Measurements from ENCODE around the gene MSL1.

Gene MSL1

GRCh38 chr17:40087049-40087794 is 34.5 kb upstream of the MSL1 start:
- no peaks in the 10 kb centered on the region for H3K9me3 ChIP-seq (ENCODE audit: control insufficient read depth, insufficient read depth, low read length)
- H3K36me3 ChIP-seq (ENCODE audit: insufficient read depth, low read length), result no peaks in the 10 kb centered on the region

GRCh38 chr17:40087903-40088718 is 33.7 kb upstream of the MSL1 start:
- no peak overlapping the region; the same call in 1 of the 2 replicates for H3K9ac ChIP-seq (ENCODE audit: low read depth, low read length)
- no peaks in the 10 kb centered on the region for H3K36me3 ChIP-seq (ENCODE audit: insufficient read depth, low read length)
- H3K9me3 ChIP-seq (ENCODE audit: control insufficient read depth, insufficient read depth, low read length), result no peaks in the 10 kb centered on the region
- peaks cover 21% of the 10 kb centered on the region; the same call in 1 of the 2 replicates for H3K4me1 ChIP-seq (ENCODE audit: insufficient read depth, low read length)

More at GRCh38 chr17:40087049-40087794, 34.5 kb upstream of the MSL1 start:
- H3K9ac ChIP-seq (ENCODE audit: low read depth, low read length), result no peak overlapping the region
- H3K4me1 ChIP-seq (ENCODE audit: insufficient read depth, low read length), result peaks cover 16% of the 10 kb centered on the region; the same call in 1 of the 2 replicates

GRCh38 chr17:40089077-40089895 is 32.5 kb upstream of the MSL1 start:
- H3K9me3 ChIP-seq (ENCODE audit: control insufficient read depth, insufficient read depth, low read length), result no peaks in the 10 kb centered on the region
- H3K4me1 ChIP-seq (ENCODE audit: insufficient read depth, low read length), result peaks cover 24% of the 10 kb centered on the region; the same call in 1 of the 2 replicates
- H3K36me3 ChIP-seq (ENCODE audit: insufficient read depth, low read length), result no peaks in the 10 kb centered on the region
- H3K9ac ChIP-seq (ENCODE audit: low read depth, low read length), result no peak overlapping the region

- Histone ChIP-seq H3K36me3 (ENCODE audit: insufficient read depth, low read length) (no peaks in the 10 kb centered on the region), H3K9ac (ENCODE audit: low read depth, low read length) (no peak overlapping the region), H3K4me1 (ENCODE audit: insufficient read depth, low read length) (peaks cover 24% of the 10 kb centered on the region; the same call in 1 of the 2 replicates), H3K9me3 (ENCODE audit: control insufficient read depth, insufficient read depth, low read length) (no peaks in the 10 kb centered on the region)
Measured at GRCh38 chr17:40090237-40091119, 31.3 kb upstream of the MSL1 start.

- Histone ChIP-seq H3K9ac (ENCODE audit: low read depth, low read length) (no peak overlapping the region), H3K4me1 (ENCODE audit: insufficient read depth, low read length) (peaks cover 24% of the 10 kb centered on the region; the same call in 1 of the 2 replicates), H3K36me3 (ENCODE audit: insufficient read depth, low read length) (no peaks in the 10 kb centered on the region), H3K9me3 (ENCODE audit: control insufficient read depth, insufficient read depth, low read length) (no peaks in the 10 kb centered on the region)
Measured at GRCh38 chr17:40091691-40092397, 29.9 kb upstream of the MSL1 start.

GRCh38 chr17:40092581-40092980 is 29.2 kb upstream of the MSL1 start:
- Histone ChIP-seq H3K4me1 (ENCODE audit: insufficient read depth, low read length) (peaks cover 24% of the 10 kb centered on the region; the same call in 1 of the 2 replicates), H3K9ac (ENCODE audit: low read depth, low read length) (no peak overlapping the region), H3K9me3 (ENCODE audit: control insufficient read depth, insufficient read depth, low read length) (no peaks in the 10 kb centered on the region), H3K36me3 (ENCODE audit: insufficient read depth, low read length) (no peaks in the 10 kb centered on the region)

- Histone ChIP-seq H3K36me3 (ENCODE audit: insufficient read depth, low read length) (no peaks in the 10 kb centered on the region), H3K4me1 (ENCODE audit: insufficient read depth, low read length) (peaks cover 29% of the 10 kb centered on the region), H3K9ac (ENCODE audit: low read depth, low read length) (no peak overlapping the region), H3K9me3 (ENCODE audit: control insufficient read depth, insufficient read depth, low read length) (no peaks in the 10 kb centered on the region)
Measured at GRCh38 chr17:40093005-40093579, 28.7 kb upstream of the MSL1 start.

- no peak overlapping the region for H3K9ac ChIP-seq (ENCODE audit: low read depth, low read length)
- no peaks in the 10 kb centered on the region for H3K36me3 ChIP-seq (ENCODE audit: insufficient read depth, low read length)
- H3K4me1 ChIP-seq (ENCODE audit: insufficient read depth, low read length), result peaks cover 35% of the 10 kb centered on the region
- no peaks in the 10 kb centered on the region for H3K9me3 ChIP-seq (ENCODE audit: control insufficient read depth, insufficient read depth, low read length)
Measured at GRCh38 chr17:40093580-40094201, 28.1 kb upstream of the MSL1 start.

GRCh38 chr17:40094874-40095273 is 26.9 kb upstream of the MSL1 start:
- Histone ChIP-seq H3K9ac (ENCODE audit: low read depth, low read length) (no peak overlapping the region), H3K9me3 (ENCODE audit: control insufficient read depth, insufficient read depth, low read length) (no peaks in the 10 kb centered on the region), H3K4me1 (ENCODE audit: insufficient read depth, low read length) (peaks cover 32% of the 10 kb centered on the region), H3K36me3 (ENCODE audit: insufficient read depth, low read length) (no peaks in the 10 kb centered on the region)

- Histone ChIP-seq H3K9ac (ENCODE audit: low read depth, low read length) (no peak overlapping the region), H3K36me3 (ENCODE audit: insufficient read depth, low read length) (no peaks in the 10 kb centered on the region), H3K4me1 (ENCODE audit: insufficient read depth, low read length) (peaks cover 28% of the 10 kb centered on the region), H3K9me3 (ENCODE audit: control insufficient read depth, insufficient read depth, low read length) (no peaks in the 10 kb centered on the region)
Measured at GRCh38 chr17:40095351-40095943, 26.3 kb upstream of the MSL1 start.

- H3K36me3 ChIP-seq (ENCODE audit: insufficient read depth, low read length), result no peaks in the 10 kb centered on the region
- H3K4me1 ChIP-seq (ENCODE audit: insufficient read depth, low read length), result peaks cover 24% of the 10 kb centered on the region
- H3K9ac ChIP-seq (ENCODE audit: low read depth, low read length), result no peak overlapping the region
- no peaks in the 10 kb centered on the region for H3K9me3 ChIP-seq (ENCODE audit: control insufficient read depth, insufficient read depth, low read length)
Measured at GRCh38 chr17:40095944-40096791, 25.6 kb upstream of the MSL1 start.
